Progenitor cell of endocrine pancreas (in vitro differentiated cells): ENCODE measurements around the gene FOXF1. TPM values are rescaled to one million over a fixed set of nuclear protein-coding genes. Genes with fewer than 3 reads are reported as not detected.

Source experiments
- DNase-seq: peaks from one replicate; pipeline ENCODE4 v3.0.0; 2021; ENCODE audit warnings: low spot score; ENCODE audit not compliant: unreplicated experiment
- H3K27ac Mint-ChIP-seq: 2 replicates; pipeline ENCODE4 v1.8.0; 2021; ENCODE audit warnings: mild to moderate bottlenecking, moderate library complexity, mixed read lengths
- H3K27me3 Mint-ChIP-seq: 2 replicates; pipeline ENCODE4 v1.8.0; 2021; ENCODE audit warnings: mixed read lengths
- H3K36me3 Mint-ChIP-seq: 2 replicates; pipeline ENCODE4 v1.8.0; 2022; ENCODE audit warnings: mixed read lengths; ENCODE audit not compliant: insufficient read depth
- H3K4me1 Mint-ChIP-seq: 2 replicates; pipeline ENCODE4 v1.8.0; 2021; ENCODE audit warnings: low read depth, mixed read lengths
- H3K4me3 Mint-ChIP-seq: 2 replicates; pipeline ENCODE4 v1.8.0; 2021; ENCODE audit warnings: low read depth, mild to moderate bottlenecking, moderate library complexity, mixed read lengths
- H3K9me3 Mint-ChIP-seq: 2 replicates; pipeline ENCODE4 v1.8.0; 2021; ENCODE audit warnings: low read depth, mixed read lengths
- CTCF ChIP-seq: fragments of 200-600 bp; sonication (generic); IDR thresholded peaks from one replicate; pipeline ENCODE4 v1.5.0; 2021; ENCODE audit warnings: antibody characterized with exemption, mild to moderate bottlenecking; ENCODE audit not compliant: unreplicated experiment
- total RNA-seq: library from RNA; stranded (reverse); gene quantifications from 2 replicates; pipeline ENCODE4 v1.2.1, GENCODE V29; 2021

FOXF1 gene
- total RNA-seq, 1 donor from 2014 or later = not detected

- H3K27ac Mint-ChIP-seq = no peak overlapping the region
- H3K27me3 Mint-ChIP-seq = peaks cover 95% of the 10 kb centered on the region
- H3K36me3 Mint-ChIP-seq = no peaks in the 10 kb centered on the region
- TF ChIP-seq CTCF = no peak
- H3K4me1 Mint-ChIP-seq = no peaks in the 10 kb centered on the region
- DNase-seq = no peak
- no peaks in the 10 kb centered on the region for H3K9me3 Mint-ChIP-seq
- H3K4me3 Mint-ChIP-seq = no peak overlapping the region
These were observed 17.9 kb upstream of the FOXF1 start for GRCh38 chr16:86492267-86492960.

GRCh38 chr16:86492961-86493629 is 17.2 kb upstream of the FOXF1 start:
- DNase-seq = no peak
- Mint-ChIP-seq H3K4me1 (peaks cover under 1% of the 10 kb centered on the region), H3K27me3 (peaks cover 95% of the 10 kb centered on the region), H3K9me3 (no peaks in the 10 kb centered on the region), H3K36me3 (no peaks in the 10 kb centered on the region), H3K27ac (no peak overlapping the region), H3K4me3 (no peak overlapping the region)
- no peak for TF ChIP-seq CTCF

GRCh38 chr16:86494039-86494564 is 16.2 kb upstream of the FOXF1 start:
- no peaks in the 10 kb centered on the region for H3K9me3 Mint-ChIP-seq
- no peak for TF ChIP-seq CTCF

GRCh38 chr16:86494565-86495356 is 15.6 kb upstream of the FOXF1 start:
- H3K36me3 Mint-ChIP-seq = no peaks in the 10 kb centered on the region
- DNase-seq = no peak
- peaks cover 91% of the 10 kb centered on the region for H3K27me3 Mint-ChIP-seq

More at GRCh38 chr16:86494039-86494564, 16.2 kb upstream of the FOXF1 start:
- H3K27me3 Mint-ChIP-seq = peaks cover 91% of the 10 kb centered on the region
- H3K4me1 Mint-ChIP-seq = peaks cover 3% of the 10 kb centered on the region
- H3K36me3 Mint-ChIP-seq = no peaks in the 10 kb centered on the region
- no peak overlapping the region for H3K4me3 Mint-ChIP-seq
- no peak for DNase-seq
- H3K27ac Mint-ChIP-seq = no peak overlapping the region

More at GRCh38 chr16:86494565-86495356, 15.6 kb upstream of the FOXF1 start:
- H3K9me3 Mint-ChIP-seq = no peaks in the 10 kb centered on the region
- no peak for TF ChIP-seq CTCF
- peaks cover 3% of the 10 kb centered on the region for H3K4me1 Mint-ChIP-seq
- no peak overlapping the region for H3K4me3 Mint-ChIP-seq
- H3K27ac Mint-ChIP-seq = no peak overlapping the region
